Gastrocnemius medialis (tissue), 4 donors: Measurements from ENCODE around the gene RAPGEF1. TPM values are rescaled to one million over a fixed set of nuclear protein-coding genes. Genes with fewer than 3 reads are reported as not detected.

Source experiments
- ATAC-seq, 2 donors: fragments of 150-250 bp; one replicate each; pipeline ENCODE4 v1.9.1; 2016
- DNase-seq, 2 donors: peaks; one replicate each; pipeline ENCODE4 v3.0.0-alpha.2; 2019
- H3K27ac ChIP-seq, 4 donors: fragments of 200-600 bp; sonication (generic); 1 replicate in 1 of 4; 2 replicates in 3 of 4; pipeline ENCODE4 v1.5.1; 2016 to 2018; ENCODE audit warnings: mild to moderate bottlenecking in 2 of 4, moderate library complexity in 1 of 4
- H3K27me3 ChIP-seq, 3 donors: fragments of 200-600 bp; sonication (generic) in 2 of 3; 1 replicate in 1 of 3; 2 replicates in 2 of 3; pipeline versions ENCODE4 v1.5.1 to v1.6.0; 2016 to 2019; ENCODE audit warnings: mild to moderate bottlenecking in 1 of 3, moderate library complexity in 1 of 3
- H3K36me3 ChIP-seq, 2 donors: fragments of 200-600 bp; sonication (generic) in 1 of 2; one replicate each; pipeline ENCODE4 v1.5.1; 2017 to 2018
- H3K4me1 ChIP-seq, 2 donors: fragments of 200-600 bp; sonication (generic) in 1 of 2; one replicate each; pipeline ENCODE4 v1.5.1; 2016 to 2017; ENCODE audit warnings: mild to moderate bottlenecking in 2 of 2
- H3K4me3 ChIP-seq, 4 donors: fragments of 200-600 bp; sonication (generic) in 3 of 4; 1 replicate in 1 of 4; 2 replicates in 3 of 4; pipeline ENCODE4 v1.5.1; 2016 to 2019; ENCODE audit warnings: mild to moderate bottlenecking in 2 of 4
- H3K9me3 ChIP-seq, 3 donors: fragments of 200-600 bp; sonication (generic) in 2 of 3; 1 replicate in 1 of 3; 2 replicates in 2 of 3; pipeline ENCODE4 v1.5.1; 2016 to 2019
- CTCF ChIP-seq, 5 experiments: fragments of 450-650 bp in 3 of 5; fragments of 200-600 bp in 2 of 5; sonication (generic) in 2 of 5; IDR thresholded peaks in 4 of 5; conservative IDR thresholded peaks in 1 of 5; 1 replicate in 4 of 5; 2 replicates in 1 of 5; pipeline ENCODE4 v1.5.1; 2016 to 2019; ENCODE audit warnings: antibody characterized with exemption in 5 of 5, mild to moderate bottlenecking in 3 of 5, moderate library complexity in 3 of 5
- POLR2A ChIP-seq, 2 donors: fragments of 450-650 bp; IDR thresholded peaks; one replicate each; pipeline ENCODE4 v1.6.1; 2017; ENCODE audit warnings: antibody characterized with exemption in 2 of 2, mild to moderate bottlenecking in 2 of 2, moderate library complexity in 2 of 2
- in situ Hi-C, 4 donors: fragments of 200-750 bp; cut with MboI; loops; one replicate each; pipeline versions ENCODE4 v1.15.0 to v1.8.0; 2017; ENCODE audit warnings: low sequenced_read_pairs in 4 of 4
- intact Hi-C: fragments of 100-400 bp; cut with DNase I; formaldehyde crosslinking; loops from one replicate; pipeline ENCODE4 v1.15.1; 2023; ENCODE audit warnings: low total_unique reads
- total RNA-seq, 4 donors: library from RNA; depleted of rRNA; stranded (reverse); fragments of >200 nt; gene quantifications; one replicate each; pipeline versions ENCODE4 v1.1.0 to v1.2.3, GENCODE V29; 2016

RAPGEF1 gene
- total RNA-seq, 4 donors from 2014 or later = 123 to 296 (median 217) TPM

- H3K4me1 ChIP-seq = peaks cover 0 to 8% of the 10 kb centered on the region in 2 donors
- H3K9me3 ChIP-seq = no peaks in the 10 kb centered on the region
- peak; percentile 34 to 54 for DNase-seq
- peak; percentile 56 to 67 for ATAC-seq
- no peak overlapping the region for H3K4me3 ChIP-seq
- no peaks in the 10 kb centered on the region for H3K27me3 ChIP-seq
- peaks cover 0 to 83% of the 10 kb centered on the region in 2 donors for H3K36me3 ChIP-seq
- in situ Hi-C loops (no loop called here), intact Hi-C loops (no loop called here)
- peak overlapping the region; percentile 43 to 65 (median 48) for H3K27ac ChIP-seq
- TF ChIP-seq CTCF (IDR thresholded peaks at IDR 0.05 in 4 of 5, conservative IDR thresholded peaks at IDR 0.05 in 1 of 5) (no peak), POLR2A (IDR thresholded peaks at IDR 0.05) (no peak)
These were observed 121.8 kb downstream of the RAPGEF1 start for GRCh38 chr9:131618071-131618479.

GRCh38 chr9:131617611-131618010 lies 122.3 kb downstream of the RAPGEF1 start:
- ATAC-seq (no peak), DNase-seq (no peak)
- Histone ChIP-seq H3K36me3 (peaks cover 0 to 79% of the 10 kb centered on the region in 2 donors), H3K27ac (peak overlapping the region; percentile 25 to 64 (median 46)), H3K4me1 (peaks cover under 1 to 8% of the 10 kb centered on the region in 2 donors), H3K27me3 (no peaks in the 10 kb centered on the region), H3K9me3 (no peaks in the 10 kb centered on the region), H3K4me3 (no peak overlapping the region)
- intact Hi-C loops = no loop called here
- TF ChIP-seq CTCF (IDR thresholded peaks at IDR 0.05 in 4 of 5, conservative IDR thresholded peaks at IDR 0.05 in 1 of 5) (no peak), POLR2A (IDR thresholded peaks at IDR 0.05) (no peak)
- in situ Hi-C loops = no loop called here

- TF ChIP-seq POLR2A (IDR thresholded peaks at IDR 0.05) (no peak), CTCF (IDR thresholded peaks at IDR 0.05 in 4 of 5, conservative IDR thresholded peaks at IDR 0.05 in 1 of 5) (no peak)
- Histone ChIP-seq H3K4me1 (peaks cover 6 to 8% of the 10 kb centered on the region in 2 donors), H3K36me3 (peaks cover 0 to 73% of the 10 kb centered on the region in 2 donors), H3K27me3 (no peaks in the 10 kb centered on the region), H3K9me3 (no peaks in the 10 kb centered on the region), H3K4me3 (no peak overlapping the region), H3K27ac (peak overlapping the region; percentile 25 to 64 (median 46))
- DNase-seq (no peak), ATAC-seq (no peak)
- in situ Hi-C loops = no loop called here
- intact Hi-C loops = no loop called here
These were observed 122.8 kb downstream of the RAPGEF1 start for GRCh38 chr9:131616983-131617604.

GRCh38 chr9:131614340-131614915 lies 125.4 kb downstream of the RAPGEF1 start:
- Histone ChIP-seq H3K4me1 (peaks cover 21 to 32% of the 10 kb centered on the region in 2 donors), H3K27ac (no peak overlapping the region), H3K27me3 (no peaks in the 10 kb centered on the region), H3K36me3 (peaks cover 0 to 47% of the 10 kb centered on the region in 2 donors), H3K9me3 (no peaks in the 10 kb centered on the region), H3K4me3 (no peak overlapping the region)
- intact Hi-C loops (no loop called here), in situ Hi-C loops (no loop called here)
- no peak for ATAC-seq
- no peak for DNase-seq
- TF ChIP-seq CTCF (IDR thresholded peaks at IDR 0.05 in 4 of 5, conservative IDR thresholded peaks at IDR 0.05 in 1 of 5) (no peak), POLR2A (IDR thresholded peaks at IDR 0.05) (no peak)
